NCI-H2029 (cell line): ENCODE measurements around the gene HIPK2.

Source experiments
- DNase-seq: peaks from one replicate; lab custom pipeline; 2025; lab: John Stamatoyannopoulos, UW

HIPK2 gene

GRCh38 chr7:139777948-139778841 lies at the start of gene HIPK2:
Gene HIPK2, minus strand, starts transcription at chr7:139777998. Its CDS starts 375 bp downstream, at chr7:139777623.
- peak; percentile 65 for DNase-seq

- DNase-seq, result no peak
Observed at GRCh38 chr7:139827042-139827441, 49.2 kb upstream of the HIPK2 start.

GRCh38 chr7:139825666-139826290 lies 48.0 kb upstream of the HIPK2 start:
- no peak for DNase-seq

GRCh38 chr7:139823959-139824521 lies 46.2 kb upstream of the HIPK2 start:
- DNase-seq, result no peak

- DNase-seq, result no peak
Observed at GRCh38 chr7:139822855-139823254, 45.1 kb upstream of the HIPK2 start.

- DNase-seq, result no peak
Observed at GRCh38 chr7:139821349-139822105, 43.7 kb upstream of the HIPK2 start.

GRCh38 chr7:139820089-139820488 lies 42.3 kb upstream of the HIPK2 start:
- DNase-seq, result no peak

- DNase-seq, result no peak
Observed at GRCh38 chr7:139817249-139817648, 39.5 kb upstream of the HIPK2 start.

- DNase-seq, result no peak
Observed at GRCh38 chr7:139813689-139814088, 35.9 kb upstream of the HIPK2 start.

- no peak for DNase-seq
Observed at GRCh38 chr7:139813151-139813550, 35.4 kb upstream of the HIPK2 start.

- no peak for DNase-seq
Observed at GRCh38 chr7:139811066-139811465, 33.3 kb upstream of the HIPK2 start.

- DNase-seq, result no peak
Observed at GRCh38 chr7:139808846-139809442, 31.1 kb upstream of the HIPK2 start.

- DNase-seq, result peak; percentile 24
Observed at GRCh38 chr7:139808427-139808826, 30.6 kb upstream of the HIPK2 start.

- DNase-seq, result no peak
Observed at GRCh38 chr7:139807009-139807408, 29.2 kb upstream of the HIPK2 start.

GRCh38 chr7:139804571-139804970 lies 26.8 kb upstream of the HIPK2 start:
- DNase-seq, result no peak

GRCh38 chr7:139799586-139799985 lies 21.8 kb upstream of the HIPK2 start:
- DNase-seq, result no peak

GRCh38 chr7:139798892-139799291 lies 21.1 kb upstream of the HIPK2 start:
- DNase-seq, result no peak

- no peak for DNase-seq
Observed at GRCh38 chr7:139798221-139798620, 20.4 kb upstream of the HIPK2 start.

GRCh38 chr7:139797607-139798006 lies 19.8 kb upstream of the HIPK2 start:
- no peak for DNase-seq

- no peak for DNase-seq
Observed at GRCh38 chr7:139791316-139791715, 13.5 kb upstream of the HIPK2 start.

- DNase-seq, result no peak
Observed at GRCh38 chr7:139784648-139785047, 6.8 kb upstream of the HIPK2 start.
